SK-N-SH (cell line): ENCODE data around the gene KIF19. TPM values are rescaled to one million over a fixed set of nuclear protein-coding genes. Genes with fewer than 3 reads are reported as not detected.

ENCODE experiments used
- CTCF ChIA-PET: fragments of 300-600, 350-600 bp; formaldehyde crosslinking; extraction: SDS; loops from one replicate; lab custom pipeline; 2021; lab: Yijun Ruan, JAX
- POLR2A ChIA-PET: fragments of 350-600 bp; sonication (Branson Sonifier 250); formaldehyde crosslinking; extraction: SDS; loops from one replicate; lab custom pipeline; 2020; ENCODE audit warnings: antibody characterized with exemption, inconsistent platforms; lab: Yijun Ruan, JAX
- DNase-seq: peaks from one replicate; pipeline ENCODE4 v3.0.0; 2012
- H2AFZ ChIP-seq: fragments of 200-600 bp; sonication (generic); 2 replicates; pipeline ENCODE4 v1.8.1; 2016; ENCODE audit warnings: antibody characterized with exemption, mild to moderate bottlenecking, low read depth
- H3F3A ChIP-seq: fragments of 200-600 bp; sonication (generic); replicated peaks from 2 replicates; pipeline ENCODE3; 2016; ENCODE audit warnings: antibody characterized with exemption, mild to moderate bottlenecking; ENCODE audit not compliant: insufficient read depth
- H3K27ac ChIP-seq, 2 experiments: fragments of 200-500 bp in 1 of 2; fragments of 200-600 bp in 1 of 2; sonication (Bioruptor generic) in 1 of 2; sonication (generic), shearing (Covaris generic) in 1 of 2; 2 replicates each; pipeline versions ENCODE4 v1.5.1 to v1.6.1; 2014 to 2016; ENCODE audit warnings: low read depth in 2 of 2, inconsistent platforms in 1 of 2, low read length in 1 of 2, mild to moderate bottlenecking in 1 of 2, mixed read lengths in 1 of 2
- H3K27me3 ChIP-seq: fragments of 200-600 bp; sonication (generic), shearing (Covaris generic); 2 replicates; pipeline ENCODE4 v1.6.1; 2016; ENCODE audit warnings: mixed run types; ENCODE audit not compliant: insufficient read depth
- H3K36me3 ChIP-seq, 2 experiments: fragments of 200-500 bp in 1 of 2; fragments of 200-600 bp in 1 of 2; sonication (Bioruptor generic) in 1 of 2; sonication (generic) in 1 of 2; replicated peaks in 1 of 2; 2 replicates each; pipeline versions ENCODE3 to v1.5.1; 2014 to 2016; ENCODE audit warnings: low read length in 1 of 2, mild to moderate bottlenecking in 1 of 2; ENCODE audit not compliant: insufficient read depth in 2 of 2, control insufficient read depth in 1 of 2
- H3K4me1 ChIP-seq, 2 experiments: fragments of 200-500 bp in 1 of 2; fragments of 200-600 bp in 1 of 2; sonication (Bioruptor generic) in 1 of 2; sonication (generic), shearing (Covaris generic) in 1 of 2; 2 replicates each; pipeline versions ENCODE4 v1.5.1 to v1.6.1; 2014 to 2016; ENCODE audit warnings: low read depth in 1 of 2, low read length in 1 of 2, mixed run types in 1 of 2; ENCODE audit not compliant: insufficient read depth in 2 of 2, control insufficient read depth in 1 of 2
- H3K4me2 ChIP-seq: fragments of 200-600 bp; sonication (generic), shearing (Covaris generic); 2 replicates; pipeline ENCODE4 v1.6.1; 2017; ENCODE audit warnings: mixed run types
- H3K4me3 ChIP-seq, 2 experiments: fragments of 200-500 bp in 1 of 2; fragments of 200-600 bp in 1 of 2; sonication (Bioruptor generic) in 1 of 2; sonication (generic), shearing (Covaris generic) in 1 of 2; 2 replicates each; pipeline versions ENCODE4 v1.5.1 to v1.8.1; 2014 to 2016; ENCODE audit warnings: low read depth in 2 of 2, inconsistent platforms in 1 of 2, low read length in 1 of 2, mild to moderate bottlenecking in 1 of 2, mixed read lengths in 1 of 2, moderate library complexity in 1 of 2
- H3K79me2 ChIP-seq: fragments of 200-600 bp; sonication (generic); 2 replicates; pipeline ENCODE4 v1.8.1; 2017; ENCODE audit warnings: mild to moderate bottlenecking; ENCODE audit not compliant: insufficient read depth
- H3K9ac ChIP-seq: fragments of 200-600 bp; sonication (generic); 2 replicates; pipeline ENCODE4 v1.6.1; 2017; ENCODE audit warnings: mixed run types
- H3K9me2 ChIP-seq: fragments of 200-600 bp; sonication (generic); 2 replicates; pipeline ENCODE4 v1.6.1; 2017; ENCODE audit warnings: mixed run types
- H3K9me3 ChIP-seq: fragments of 200-600 bp; sonication (generic); 2 replicates; pipeline ENCODE4 v1.6.1; 2017; ENCODE audit warnings: mixed run types, mild to moderate bottlenecking, moderate library complexity
- H4K20me1 ChIP-seq: fragments of 200-600 bp; sonication (generic); 2 replicates; pipeline ENCODE4 v1.6.1; 2017; ENCODE audit warnings: mild to moderate bottlenecking, mixed run types; ENCODE audit not compliant: insufficient read depth
- CHD2 ChIP-seq: fragments of 150-350 bp; IDR thresholded peaks from 2 replicates; pipeline ENCODE4 v1.6.1; 2018; ENCODE audit warnings: low read length; ENCODE audit not compliant: partially characterized antibody
- FOXM1 ChIP-seq: IDR thresholded peaks from 2 replicates; pipeline ENCODE4 v1.4.0; 2012; ENCODE audit warnings: low read depth, mild to moderate bottlenecking
- MEF2A ChIP-seq: IDR thresholded peaks from 2 replicates; pipeline ENCODE4 v1.4.0; 2012; ENCODE audit warnings: low read depth, borderline replicate concordance
- MXI1 ChIP-seq: IDR thresholded peaks from 2 replicates; pipeline ENCODE4 v1.6.1; 2012; ENCODE audit warnings: mild to moderate bottlenecking, low read depth, low read length, improper control_type of control experiment
- PBX3 ChIP-seq: IDR thresholded peaks from 2 replicates; pipeline ENCODE4; 2012
- SIN3A ChIP-seq: IDR thresholded peaks from 2 replicates; pipeline ENCODE4 v1.6.1; 2012; ENCODE audit warnings: low read depth, mild to moderate bottlenecking, low read length, moderate library complexity, borderline replicate concordance
- USF1 ChIP-seq: IDR thresholded peaks from 2 replicates; pipeline ENCODE4 v1.4.0; 2012; ENCODE audit warnings: low read depth, borderline replicate concordance
- YY1 ChIP-seq: IDR thresholded peaks from 2 replicates; pipeline ENCODE4 v1.4.0; 2012; ENCODE audit warnings: low read depth, mild to moderate bottlenecking
- WGBS: methylation state at CpG from one replicate; pipeline ENCODE4 v1.1.6; 2017; ENCODE audit warnings: low lambda C conversion rate; 5-methylcytosine and 5-hydroxymethylcytosine counted together
- polyA plus RNA-seq, 3 experiments: library from polyadenylated mRNA; depleted of rRNA; stranded (reverse); fragments of >200 nt; gene quantifications; 2 replicates each; pipeline ENCODE4 v1.2.3, GENCODE V29; 2012
- TF ChIP-seq, protein P1 (sequence below): fragments of 150-350 bp; IDR thresholded peaks from 2 replicates; pipeline ENCODE4 v1.6.1; 2016; ENCODE audit warnings: mild to moderate bottlenecking, low read depth, low read length
- TF ChIP-seq, protein P2 (sequence below): IDR thresholded peaks from 2 replicates; pipeline ENCODE4 v1.4.0; 2012; ENCODE audit warnings: low read depth

Gene KIF19
- polyA plus RNA-seq, 1 of the 3 experiments (the other 2 are of a cell fraction), result not detected

DNA sequence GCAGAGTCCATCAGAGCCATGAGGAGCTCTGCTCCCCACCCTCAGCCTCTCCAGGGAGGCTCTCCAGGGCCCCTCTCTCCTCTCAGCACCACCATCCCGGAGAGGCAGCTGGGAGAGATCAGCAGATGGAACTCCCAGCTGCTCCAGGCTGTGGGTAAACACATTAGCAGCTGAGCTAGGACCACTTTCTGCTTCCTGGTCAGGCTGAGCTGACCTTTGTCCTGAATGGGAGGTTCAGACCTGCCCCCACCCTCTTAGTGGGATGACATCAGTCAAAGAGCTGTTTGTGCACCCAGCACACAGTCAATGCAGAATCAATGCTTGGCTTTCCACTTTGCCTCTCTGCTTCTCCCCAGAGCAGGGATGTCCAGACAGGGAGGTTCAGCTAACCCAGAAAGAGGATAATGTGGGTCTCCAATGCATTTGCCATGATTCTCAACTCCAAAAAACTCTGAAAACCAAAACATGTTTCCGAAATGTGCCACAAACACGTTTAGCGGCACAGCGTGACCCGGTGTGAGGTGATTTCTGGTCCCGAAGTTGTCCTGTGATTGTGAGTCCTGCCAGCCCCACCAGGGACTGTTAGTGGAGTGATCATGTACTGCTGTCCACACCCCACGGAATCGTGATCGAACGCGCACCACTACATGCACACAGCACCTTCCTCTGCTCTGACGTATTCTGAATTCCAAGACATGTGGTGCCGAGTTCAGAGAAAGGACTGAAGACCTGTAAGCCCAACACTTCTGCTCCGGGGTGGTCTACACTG lies 48.0 kb downstream of the KIF19 start (continued):
- no peak for TF ChIP-seq PBX3
- TF ChIP-seq, protein P1, sequence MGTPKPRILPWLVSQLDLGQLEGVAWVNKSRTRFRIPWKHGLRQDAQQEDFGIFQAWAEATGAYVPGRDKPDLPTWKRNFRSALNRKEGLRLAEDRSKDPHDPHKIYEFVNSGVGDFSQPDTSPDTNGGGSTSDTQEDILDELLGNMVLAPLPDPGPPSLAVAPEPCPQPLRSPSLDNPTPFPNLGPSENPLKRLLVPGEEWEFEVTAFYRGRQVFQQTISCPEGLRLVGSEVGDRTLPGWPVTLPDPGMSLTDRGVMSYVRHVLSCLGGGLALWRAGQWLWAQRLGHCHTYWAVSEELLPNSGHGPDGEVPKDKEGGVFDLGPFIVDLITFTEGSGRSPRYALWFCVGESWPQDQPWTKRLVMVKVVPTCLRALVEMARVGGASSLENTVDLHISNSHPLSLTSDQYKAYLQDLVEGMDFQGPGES, result no peak
- TF ChIP-seq CHD2, result no peak
- TF ChIP-seq, protein P2, sequence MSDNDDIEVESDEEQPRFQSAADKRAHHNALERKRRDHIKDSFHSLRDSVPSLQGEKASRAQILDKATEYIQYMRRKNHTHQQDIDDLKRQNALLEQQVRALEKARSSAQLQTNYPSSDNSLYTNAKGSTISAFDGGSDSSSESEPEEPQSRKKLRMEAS, result no peak
- TF ChIP-seq MEF2A, result no peak
- TF ChIP-seq FOXM1, result no peak
- no peak for TF ChIP-seq YY1
- TF ChIP-seq, all 33 proteins: peak for 0

- no peaks in the 10 kb centered on the region for H3K79me2 ChIP-seq
- no peaks in the 10 kb centered on the region for H3K27me3 ChIP-seq
- no peak overlapping the region for H3K4me3 ChIP-seq
- 49% methylated on average over 3 of the region's 3 CpGs for WGBS
- POLR2A ChIA-PET, result no interaction called here
- no peak overlapping the region for H3K4me2 ChIP-seq
- H3K27ac ChIP-seq, result no peak overlapping the region
- TF ChIP-seq SIN3A, result no peak
- TF ChIP-seq MEF2A, result no peak
- TF ChIP-seq, protein P1, result no peak
- TF ChIP-seq MXI1, result no peak
- TF ChIP-seq CHD2, result no peak
- no peak for TF ChIP-seq USF1
- TF ChIP-seq, all 33 proteins: peak for 0
- H3F3A ChIP-seq, result no peaks in the 10 kb centered on the region
- no peak overlapping the region for H3K9ac ChIP-seq
- no peaks in the 10 kb centered on the region for H3K36me3 ChIP-seq
- peaks cover 0 to 2% of the 10 kb centered on the region in 2 experiments; a peak in 1 of 4 replicates for H3K4me1 ChIP-seq
- H3K9me2 ChIP-seq, result no peaks in the 10 kb centered on the region
- no peak overlapping the region for H2AFZ ChIP-seq
- CTCF ChIA-PET, result interaction anchor here (0.9 to 1.6 kb wide), 2 partner anchors 12 to 13 kb away, joined by 3 read pairs; partner anchors contain the start of gene BTBD17
- H4K20me1 ChIP-seq, result no peaks in the 10 kb centered on the region
- no peak for DNase-seq
- H3K9me3 ChIP-seq, result no peaks in the 10 kb centered on the region
Measured at GRCh38 chr17:74374858-74375257, 48.8 kb downstream of the KIF19 start.
